ENCODE data around the gene BET1.
A peak's percentile ranks its signal among the peaks of the same experiment; 100 is the strongest.

Gene BET1

GRCh38 chr7:94005753-94006152 lies 1.6 kb upstream of the BET1 start:
- H3K4me2 ChIP-seq (ENCODE audit: low read length) = no peak overlapping the region
- no peak overlapping the region for H2AFZ ChIP-seq (ENCODE audit: low read depth, low read length)
- no peaks in the 10 kb centered on the region for H3K36me3 ChIP-seq (replicated peaks; ENCODE audit: low read depth, low read length)

GRCh38 chr7:94003446-94004023 lies 620 bp downstream of the BET1 start:
- Histone ChIP-seq H3K36me3 (replicated peaks; ENCODE audit: low read depth, low read length) (no peaks in the 10 kb centered on the region), H2AFZ (ENCODE audit: low read depth, low read length) (peak overlapping the region; percentile 76), H3K79me2 (ENCODE audit: low read length) (peaks cover 39% of the 10 kb centered on the region)

More at GRCh38 chr7:94005753-94006152, 1.6 kb upstream of the BET1 start:
- Histone ChIP-seq H3K4me1 (ENCODE audit: low read length) (peaks cover 14% of the 10 kb centered on the region), H3K27ac (ENCODE audit: low read length) (no peak overlapping the region), H4K20me1 (ENCODE audit: insufficient read depth, low read length) (0 out of 2 replicates have a peak, but pooled peaks cover under 1% of the 10 kb centered on the region), H3K4me3 (ENCODE audit: low read length) (no peak overlapping the region), H3K9me3 (ENCODE audit: insufficient read depth, low read length) (no peaks in the 10 kb centered on the region), H3K9ac (ENCODE audit: low read length) (no peak overlapping the region), H3K79me2 (ENCODE audit: low read length) (peaks cover 34% of the 10 kb centered on the region), H3K27me3 (ENCODE audit: low read depth, low read length) (no peaks in the 10 kb centered on the region)
- TF ChIP-seq EZH2phosphoT487 (IDR thresholded peaks at IDR 0.05; ENCODE audit: low read depth) (no peak), CTCF (IDR thresholded peaks at IDR 0.05; ENCODE audit: low read depth, low read length) (no peak)

GRCh38 chr7:94001396-94001795 lies 2.8 kb downstream of the BET1 start:
- Histone ChIP-seq H3K27ac (ENCODE audit: low read length) (no peak overlapping the region), H2AFZ (ENCODE audit: low read depth, low read length) (no peak overlapping the region), H3K9me3 (ENCODE audit: insufficient read depth, low read length) (no peaks in the 10 kb centered on the region), H3K4me3 (ENCODE audit: low read length) (no peak overlapping the region), H3K4me1 (ENCODE audit: low read length) (peaks cover 14% of the 10 kb centered on the region), H3K27me3 (ENCODE audit: low read depth, low read length) (no peaks in the 10 kb centered on the region), H3K9ac (ENCODE audit: low read length) (no peak overlapping the region), H3K36me3 (replicated peaks; ENCODE audit: low read depth, low read length) (peaks cover 7% of the 10 kb centered on the region), H4K20me1 (ENCODE audit: insufficient read depth, low read length) (peaks cover 12% of the 10 kb centered on the region; the same call in 1 of the 2 replicates), H3K79me2 (ENCODE audit: low read length) (peaks cover 39% of the 10 kb centered on the region), H3K4me2 (ENCODE audit: low read length) (no peak overlapping the region)
- no peak for TF ChIP-seq EZH2phosphoT487 (IDR thresholded peaks at IDR 0.05; ENCODE audit: low read depth)
- TF ChIP-seq CTCF (IDR thresholded peaks at IDR 0.05; ENCODE audit: low read depth, low read length) = no peak

More at GRCh38 chr7:94003446-94004023, 620 bp downstream of the BET1 start:
- Histone ChIP-seq H3K4me2 (ENCODE audit: low read length) (peak overlapping the region; percentile 84), H3K9me3 (ENCODE audit: insufficient read depth, low read length) (no peaks in the 10 kb centered on the region), H3K27me3 (ENCODE audit: low read depth, low read length) (no peaks in the 10 kb centered on the region), H3K9ac (ENCODE audit: low read length) (peak overlapping the region; percentile 96), H3K4me3 (ENCODE audit: low read length) (peak overlapping the region; percentile 93), H3K27ac (ENCODE audit: low read length) (peak overlapping the region; percentile 54), H4K20me1 (ENCODE audit: insufficient read depth, low read length) (peaks cover 12% of the 10 kb centered on the region; the same call in 1 of the 2 replicates), H3K4me1 (ENCODE audit: low read length) (peaks cover 14% of the 10 kb centered on the region)
- TF ChIP-seq CTCF (IDR thresholded peaks at IDR 0.05; ENCODE audit: low read depth, low read length) (no peak), EZH2phosphoT487 (IDR thresholded peaks at IDR 0.05; ENCODE audit: low read depth) (no peak)

- H3K27me3 ChIP-seq (ENCODE audit: low read depth, low read length) = no peaks in the 10 kb centered on the region
- no peak overlapping the region for H3K9ac ChIP-seq (ENCODE audit: low read length)
- H3K4me1 ChIP-seq (ENCODE audit: low read length) = peaks cover 3% of the 10 kb centered on the region
- H3K4me3 ChIP-seq (ENCODE audit: low read length) = no peak overlapping the region
- no peaks in the 10 kb centered on the region for H3K9me3 ChIP-seq (ENCODE audit: insufficient read depth, low read length)
- peaks cover 27% of the 10 kb centered on the region for H3K79me2 ChIP-seq (ENCODE audit: low read length)
- no peak overlapping the region for H3K4me2 ChIP-seq (ENCODE audit: low read length)
- H2AFZ ChIP-seq (ENCODE audit: low read depth, low read length) = no peak overlapping the region
- peaks cover 12% of the 10 kb centered on the region; the same call in 1 of the 2 replicates for H4K20me1 ChIP-seq (ENCODE audit: insufficient read depth, low read length)
- TF ChIP-seq EZH2phosphoT487 (IDR thresholded peaks at IDR 0.05; ENCODE audit: low read depth) = no peak
- H3K27ac ChIP-seq (ENCODE audit: low read length) = no peak overlapping the region
- H3K36me3 ChIP-seq (replicated peaks; ENCODE audit: low read depth, low read length) = peaks cover 16% of the 10 kb centered on the region
Measured at GRCh38 chr7:93997868-93998267, 6.3 kb downstream of the BET1 start.
